H1 (cell line): ENCODE data around the gene ISM1. TPM values are rescaled to one million over a fixed set of nuclear protein-coding genes. Genes with fewer than 3 reads are reported as not detected.

ENCODE experiments used
- CTCF ChIA-PET: fragments of 300-600 bp; sonication (Branson Sonifier 250); formaldehyde crosslinking; loops from one replicate; lab custom pipeline; 2021; ENCODE audit not compliant: partially characterized antibody; lab: Charles Lee
- POLR2A ChIA-PET: fragments of 300-600 bp; sonication (Branson Sonifier 250); formaldehyde crosslinking; loops from one replicate; lab custom pipeline; 2021; ENCODE audit warnings: inconsistent platforms; ENCODE audit not compliant: partially characterized antibody; lab: Charles Lee
- DNase-seq, 2 experiments: peaks; one replicate each; pipeline versions ENCODE4 v3.0.0 to v3.0.0-alpha.2; 2010 to 2022; ENCODE audit warnings: low spot score in 2 of 2, low read depth in 1 of 2, mixed read lengths in 1 of 2
- FAIRE-seq: peaks from 2 replicates; lab custom pipeline; 2011; peaks lifted over from hg19 to GRCh38; lab: Jason Lieb, UNC
- H2AFZ ChIP-seq: 2 replicates; pipeline ENCODE4 v1.8.1; 2012; ENCODE audit warnings: low read length, inconsistent platforms
- H2AK5ac ChIP-seq: 2 replicates; pipeline ENCODE4 v1.6.1; 2013; ENCODE audit warnings: low read depth, low read length
- H2BK120ac ChIP-seq: replicated peaks from 2 replicates; pipeline ENCODE3; 2013; ENCODE audit warnings: low read depth, low read length, inconsistent platforms
- H2BK12ac ChIP-seq: 2 replicates; pipeline ENCODE4 v1.6.1; 2013; ENCODE audit warnings: low read depth, low read length
- H2BK15ac ChIP-seq: 2 replicates; pipeline ENCODE4 v1.6.1; 2013; ENCODE audit warnings: low read length
- H2BK20ac ChIP-seq: 2 replicates; pipeline ENCODE4 v1.6.1; 2013; ENCODE audit warnings: low read length
- H2BK5ac ChIP-seq: 2 replicates; pipeline ENCODE4 v1.6.1; 2013; ENCODE audit warnings: low read depth, low read length
- H3K14ac ChIP-seq: 2 replicates; pipeline ENCODE4 v1.6.1; 2013; ENCODE audit warnings: inconsistent platforms; ENCODE audit not compliant: insufficient read length
- H3K18ac ChIP-seq: 2 replicates; pipeline ENCODE4 v1.6.1; 2013; ENCODE audit warnings: low read length; ENCODE audit errors: extremely low read depth
- H3K23ac ChIP-seq: 2 replicates; pipeline ENCODE4 v1.6.1; 2013; ENCODE audit warnings: inconsistent platforms; ENCODE audit not compliant: insufficient read length
- H3K23me2 ChIP-seq: 2 replicates; pipeline ENCODE4 v1.6.1; 2013; ENCODE audit warnings: low read depth, low read length
- H3K27ac ChIP-seq: 2 replicates; pipeline ENCODE4 v1.6.1; 2011; ENCODE audit warnings: low read depth, low read length, inconsistent platforms
- H3K27me3 ChIP-seq, 4 experiments: replicated peaks in 1 of 4; 1 replicate in 1 of 4; 2 replicates in 3 of 4; pipeline versions ENCODE4 v1.6.1 to v1.8.1; 2011 to 2013; ENCODE audit warnings: low read length in 3 of 4, mild to moderate bottlenecking in 3 of 4, inconsistent platforms in 2 of 4, mixed read lengths in 2 of 4, moderate library complexity in 1 of 4; ENCODE audit not compliant: control insufficient read depth in 3 of 4, insufficient read depth in 3 of 4; ENCODE audit errors: extremely low read depth in 1 of 4
- H3K36me3 ChIP-seq, 4 experiments: 2 replicates each; pipeline versions ENCODE4 v1.6.1 to v1.8.1; 2011 to 2013; ENCODE audit warnings: mild to moderate bottlenecking in 4 of 4, low read length in 3 of 4, moderate library complexity in 2 of 4, control low read depth in 1 of 4, inconsistent platforms in 1 of 4; ENCODE audit not compliant: insufficient read depth in 4 of 4, control insufficient read depth in 2 of 4
- H3K4ac ChIP-seq: replicated peaks from 2 replicates; pipeline ENCODE3; 2013; ENCODE audit warnings: low read length, low read depth, mixed read lengths, inconsistent platforms; ENCODE audit not compliant: insufficient read length
- H3K4me1 ChIP-seq, 4 experiments: replicated peaks in 1 of 4; 1 replicate in 1 of 4; 2 replicates in 3 of 4; pipeline versions ENCODE4 v1.6.1 to v1.8.1; 2011 to 2013; ENCODE audit warnings: low read length in 3 of 4, inconsistent platforms in 2 of 4, mixed read lengths in 1 of 4; ENCODE audit not compliant: insufficient read depth in 4 of 4, control insufficient read depth in 3 of 4
- H3K4me2 ChIP-seq, 2 experiments: 2 replicates each; pipeline versions ENCODE4 v1.6.1 to v1.8.1; 2011 to 2013; ENCODE audit warnings: low read depth in 2 of 2, low read length in 2 of 2, control low read depth in 1 of 2, inconsistent platforms in 1 of 2, mild to moderate bottlenecking in 1 of 2; ENCODE audit not compliant: insufficient read depth in 1 of 2
- H3K4me3 ChIP-seq, 4 experiments: fragments of 200-600, 300-600 bp in 1 of 4; sonication (generic), shearing (Covaris generic), sonication (Bioruptor Twin) in 1 of 4; 2 replicates each; pipeline versions ENCODE4 v1.5.1 to v1.8.1; 2011 to 2016; ENCODE audit warnings: low read length in 4 of 4, low read depth in 3 of 4, control low read depth in 2 of 4, inconsistent platforms in 2 of 4, mild to moderate bottlenecking in 2 of 4, mixed read lengths in 1 of 4, moderate library complexity in 1 of 4; ENCODE audit not compliant: insufficient read depth in 2 of 4; ENCODE audit errors: extremely low read depth in 1 of 4
- H3K56ac ChIP-seq: replicated peaks from 2 replicates; pipeline ENCODE3; 2013; ENCODE audit warnings: low read depth, mild to moderate bottlenecking, mixed read lengths, low read length, inconsistent platforms; ENCODE audit not compliant: insufficient read length
- H3K79me1 ChIP-seq: 2 replicates; pipeline ENCODE4 v1.6.1; 2013; ENCODE audit warnings: low read depth, low read length, control low read depth
- H3K79me2 ChIP-seq, 2 experiments: 2 replicates each; pipeline versions ENCODE4 v1.6.1 to v1.8.1; 2012 to 2013; ENCODE audit warnings: low read length in 2 of 2, mild to moderate bottlenecking in 2 of 2, inconsistent platforms in 1 of 2; ENCODE audit not compliant: insufficient read depth in 2 of 2, control insufficient read depth in 1 of 2
- H3K9ac ChIP-seq, 4 experiments: replicated peaks in 1 of 4; 1 replicate in 1 of 4; 2 replicates in 3 of 4; pipeline versions ENCODE4 v1.6.1 to v1.8.1; 2011 to 2013; ENCODE audit warnings: low read depth in 3 of 4, low read length in 3 of 4, control low read depth in 2 of 4, mild to moderate bottlenecking in 2 of 4, moderate library complexity in 2 of 4, inconsistent platforms in 1 of 4; ENCODE audit errors: extremely low read depth in 1 of 4
- H3K9me3 ChIP-seq, 2 experiments: 2 replicates each; pipeline versions ENCODE4 v1.6.1 to v1.8.1; 2012 to 2013; ENCODE audit warnings: mild to moderate bottlenecking in 2 of 2, moderate library complexity in 2 of 2, control low read depth in 1 of 2, inconsistent platforms in 1 of 2, low read depth in 1 of 2, low read length in 1 of 2, mixed read lengths in 1 of 2; ENCODE audit not compliant: insufficient read depth in 2 of 2
- H4K20me1 ChIP-seq, 2 experiments: replicated peaks in 1 of 2; 2 replicates each; pipeline versions ENCODE3 to v1.8.1; 2011 to 2013; ENCODE audit warnings: inconsistent platforms in 2 of 2, low read length in 2 of 2, mild to moderate bottlenecking in 1 of 2; ENCODE audit not compliant: insufficient read depth in 2 of 2, control insufficient read depth in 1 of 2
- H4K5ac ChIP-seq: 2 replicates; pipeline ENCODE4 v1.6.1; 2013; ENCODE audit warnings: low read length, low read depth, mixed read lengths, inconsistent platforms; ENCODE audit not compliant: insufficient read length
- H4K8ac ChIP-seq: 2 replicates; pipeline ENCODE4 v1.8.0; 2013; ENCODE audit warnings: mild to moderate bottlenecking, moderate library complexity, low read length, inconsistent platforms; ENCODE audit not compliant: insufficient read depth; ENCODE audit errors: extremely low read depth
- H4K91ac ChIP-seq: replicated peaks from 2 replicates; pipeline ENCODE3; 2013; ENCODE audit warnings: low read length, mixed read lengths, inconsistent platforms; ENCODE audit not compliant: insufficient read length
- CTCF ChIP-seq, 3 experiments: IDR thresholded peaks; 1 replicate in 2 of 3; 2 replicates in 1 of 3; pipeline versions ENCODE4 v1.5.1 to v1.6.1; 2011; ENCODE audit warnings: low read length in 3 of 3, mild to moderate bottlenecking in 3 of 3, inconsistent platforms in 2 of 3, low read depth in 1 of 3, moderate library complexity in 1 of 3; ENCODE audit not compliant: insufficient read depth in 1 of 3; ENCODE audit errors: control extremely low read depth in 1 of 3
- POU5F1 ChIP-seq: IDR thresholded peaks from 2 replicates; pipeline ENCODE4 v1.6.1; 2011; ENCODE audit warnings: low read depth, mild to moderate bottlenecking, low read length, moderate library complexity
- RAD21 ChIP-seq, 2 experiments: IDR thresholded peaks in 1 of 2; conservative IDR thresholded peaks in 1 of 2; 2 replicates each; pipeline ENCODE4 v1.6.1; 2011; ENCODE audit warnings: low read depth in 2 of 2, low read length in 2 of 2, improper control_type of control experiment in 1 of 2, inconsistent platforms in 1 of 2, mild to moderate bottlenecking in 1 of 2, moderate library complexity in 1 of 2
- RNF2 ChIP-seq: fragments of 200-900, 300-1000 bp; sonication (generic); IDR thresholded peaks from 2 replicates; pipeline ENCODE4 v1.7.1; 2016; ENCODE audit warnings: borderline replicate concordance, low read depth, mild to moderate bottlenecking, antibody characterized with exemption, low read length; ENCODE audit not compliant: poor library complexity, severe bottlenecking; ENCODE audit errors: missing control alignments
- WGBS, 2 experiments: shearing (Covaris generic) in 1 of 2; methylation state at CpG; one replicate each; pipeline versions ENCODE4 v1.1.6 to v1.1.7; 2013 to 2015; ENCODE audit warnings: low lambda C conversion rate in 2 of 2, mixed read lengths in 2 of 2, inconsistent platforms in 1 of 2, low coverage in 1 of 2, missing lambda C conversion rate in 1 of 2; ENCODE audit not compliant: insufficient replicate concordance in 2 of 2, insufficient coverage in 1 of 2, insufficient read length in 1 of 2; ENCODE audit errors: extremely low coverage in 1 of 2, missing lambda C conversion rate in 1 of 2; 5-methylcytosine and 5-hydroxymethylcytosine counted together
- polyA plus RNA-seq, 7 experiments: library from polyadenylated mRNA; depleted of rRNA in 3 of 7; stranded (reverse) in 5 of 7; unstranded in 2 of 7; fragments of >200 nt in 5 of 7; fragments of 200-250 nt in 2 of 7; gene quantifications; 1 replicate in 5 of 7; 2 replicates in 1 of 7; 4 replicates in 1 of 7; pipeline versions ENCODE4 v1.2.1 to v1.2.3, GENCODE V29; 2011 to 2013; ENCODE audit warnings: missing spikeins in 2 of 7, mixed read lengths in 2 of 7
- total RNA-seq: library from RNA; stranded (reverse); fragmentation: NEBNext Ultra II Directional; extraction: Animal tissue kit (Norgen Biotek cat#: 25700); gene quantifications from 2 replicates; pipeline ENCODE4 v1.2.1, GENCODE V29; 2021

ISM1 gene
- total and polyA plus RNA-seq, 2 of the 8 experiments (the other 6 are each of a cell fraction or from before 2014, with no cell fraction given): 0.62 to 0.97 TPM

- no peaks in the 10 kb centered on the region for H3K36me3 ChIP-seq
- no peak for TF ChIP-seq POU5F1
- no peak for TF ChIP-seq CTCF (IDR thresholded peaks at IDR 0.05; ENCODE audit: control extremely low read depth in 1 of 3, insufficient read depth in 1 of 3, low read depth in 1 of 3, low read length in 3 of 3)
- no peak for TF ChIP-seq RNF2
- TF ChIP-seq RAD21 (IDR thresholded peaks at IDR 0.05 in 1 of 2, conservative IDR thresholded peaks at IDR 0.05 in 1 of 2; ENCODE audit: low read depth in 2 of 2, low read length in 2 of 2): no peak
- H3K9me3 ChIP-seq: peaks cover 0 to 3% of the 10 kb centered on the region in 2 experiments; a peak in 2 of 4 replicates
- H3K18ac ChIP-seq: no peak overlapping the region
- H3K27ac ChIP-seq: no peak overlapping the region
- no peak overlapping the region for H2BK20ac ChIP-seq
- no peak overlapping the region for H2BK5ac ChIP-seq
- H2AK5ac ChIP-seq: no peak overlapping the region
- H3K23me2 ChIP-seq: no peaks in the 10 kb centered on the region
- no peak overlapping the region for H3K56ac ChIP-seq
- no peak overlapping the region for H2BK120ac ChIP-seq
- H3K4me1 ChIP-seq: no peaks in the 10 kb centered on the region
- H3K79me2 ChIP-seq: no peaks in the 10 kb centered on the region
- H3K14ac ChIP-seq: no peak overlapping the region
- no peak overlapping the region for H3K23ac ChIP-seq
- no peaks in the 10 kb centered on the region for H4K20me1 ChIP-seq
- H4K91ac ChIP-seq: no peak overlapping the region
- no peak overlapping the region for H3K4ac ChIP-seq
- H3K79me1 ChIP-seq: no peaks in the 10 kb centered on the region
- H3K4me2 ChIP-seq: no peak overlapping the region
- no peak overlapping the region for H4K8ac ChIP-seq
- no peak overlapping the region for H2BK15ac ChIP-seq
- no peak overlapping the region for H3K4me3 ChIP-seq
- CTCF ChIA-PET: interaction anchor here (0.6 to 2.5 kb wide), 3 partner anchors 10 to 561 kb away, joined by 3 to 7 read pairs (median 6); no protein-coding TSS in a partner anchor
- H3K9ac ChIP-seq: no peak overlapping the region
- H2AFZ ChIP-seq: no peak overlapping the region
- no peak overlapping the region for H4K5ac ChIP-seq
- DNase-seq (no peak), FAIRE-seq (no peak)
- H3K27me3 ChIP-seq: peaks cover 2 to 10% (median 6%) of the 10 kb centered on the region in 4 experiments
- POLR2A ChIA-PET: no interaction called here
- no peak overlapping the region for H2BK12ac ChIP-seq
- WGBS, 2 experiments: 89% methylated on average over 1 of the region's 1 CpG; no CpG with 5 or more reads in 1 of the 2 experiments
Observed at GRCh38 chr20:13213335-13213734, 7.7 kb upstream of the ISM1 start.
